Natural killer cell (primary cell): Measurements from ENCODE around the gene RARG. TPM values are rescaled to one million over a fixed set of nuclear protein-coding genes. Genes with fewer than 3 reads are reported as not detected.
A peak's percentile ranks its signal among the peaks of the same experiment; 100 is the strongest.

Source experiments
- ATAC-seq, 3 donors: fragments of 150-1000 bp in 2 of 3; fragments of 200-7000 bp in 1 of 3; cut with Tn5 transposase; 1 replicate in 1 of 3; 2 replicates in 2 of 3; pipeline ENCODE4 v1.10.0; 2021; ENCODE audit warnings: mild to moderate bottlenecking in 2 of 3, moderate library complexity in 2 of 3
- DNase-seq, 2 donors: peaks; one replicate each; pipeline versions ENCODE4 v3.0.0 to v3.0.0-alpha.2; 2013 to 2021; ENCODE audit warnings: mixed read lengths in 1 of 2
- H3K27ac ChIP-seq: one replicate; pipeline ENCODE4 v1.5.1; 2013; ENCODE audit warnings: mild to moderate bottlenecking, low read length
- H3K27me3 ChIP-seq: one replicate; pipeline ENCODE4 v1.6.1; 2013; ENCODE audit warnings: low read length; ENCODE audit not compliant: control insufficient read depth, insufficient read depth
- H3K36me3 ChIP-seq: one replicate; pipeline ENCODE4 v1.6.1; 2013; ENCODE audit warnings: low read length; ENCODE audit not compliant: control insufficient read depth, insufficient read depth
- H3K4me1 ChIP-seq: one replicate; pipeline ENCODE4 v1.6.1; 2013; ENCODE audit warnings: low read length; ENCODE audit not compliant: control insufficient read depth, insufficient read depth
- H3K4me3 ChIP-seq: one replicate; pipeline ENCODE4 v1.5.1; 2013; ENCODE audit warnings: low read length
- H3K9me3 ChIP-seq: one replicate; pipeline ENCODE4 v1.6.1; 2013; ENCODE audit warnings: low read length; ENCODE audit not compliant: control insufficient read depth, insufficient read depth
- H3K27ac Mint-ChIP-seq, 2 donors: one replicate each; pipeline ENCODE4 v1.8.0; 2022; ENCODE audit warnings: mild to moderate bottlenecking in 2 of 2, mixed read lengths in 2 of 2, moderate library complexity in 1 of 2
- H3K27me3 Mint-ChIP-seq, 2 donors: one replicate each; pipeline ENCODE4 v1.8.0; 2022; ENCODE audit warnings: low read depth in 2 of 2, mixed read lengths in 2 of 2
- H3K36me3 Mint-ChIP-seq: one replicate; pipeline ENCODE4 v1.8.0; 2022; ENCODE audit warnings: mixed read lengths
- H3K4me1 Mint-ChIP-seq, 2 donors: one replicate each; pipeline ENCODE4 v1.8.0; 2022; ENCODE audit warnings: mixed read lengths in 2 of 2
- H3K4me3 Mint-ChIP-seq: one replicate; pipeline ENCODE4 v1.8.0; 2022; ENCODE audit warnings: mild to moderate bottlenecking, moderate library complexity, mixed read lengths
- H3K9me3 Mint-ChIP-seq, 2 donors: one replicate each; pipeline ENCODE4 v1.8.0; 2022; ENCODE audit warnings: mixed read lengths in 2 of 2
- WGBS: methylation state at CpG from one replicate; pipeline ENCODE4 v1.1.7; 2013; ENCODE audit warnings: missing lambda C conversion rate; ENCODE audit not compliant: insufficient coverage; 5-methylcytosine and 5-hydroxymethylcytosine counted together
- intact Hi-C: fragments of 100-400 bp; cut with micrococcal nuclease; formaldehyde crosslinking; loops from one replicate; pipeline ENCODE4 v1.14.2; 2022
- total RNA-seq, 4 donors: library from RNA; stranded (reverse); fragments of 120-200 nt in 1 of 4; gene quantifications; one replicate each; pipeline versions ENCODE4 v1.2.3 to v1.2.4, GENCODE V29; 2013 to 2022
- TF ChIP-seq, protein P1 (sequence below): fragments of 200-600 bp; IDR thresholded peaks from one replicate; pipeline ENCODE4 v1.8.0; 2022; ENCODE audit warnings: antibody characterized with exemption

The RARG gene
- total RNA-seq, 3 donors from 2014 or later (not counting 1 experiment from before 2014, with no cell fraction given) = 24.0 to 30.6 (median 27.5) TPM

GRCh38 chr12:53215497-53215896, 16.5 kb downstream of the RARG start:
- DNase-seq (no peak), ATAC-seq (no peak)
- Mint-ChIP-seq H3K9me3 (no peaks in the 10 kb centered on the region), H3K27ac (peak overlapping the region; percentile 94 to 99), H3K27me3 (no peaks in the 10 kb centered on the region), H3K4me3 (no peak overlapping the region), H3K36me3 (no peaks in the 10 kb centered on the region), H3K4me1 (peaks cover 61 to 79% of the 10 kb centered on the region in 2 donors)
- Histone ChIP-seq H3K4me3 (no peak overlapping the region), H3K4me1 (peaks cover 56% of the 10 kb centered on the region), H3K36me3 (peaks cover 39% of the 10 kb centered on the region), H3K27ac (peak overlapping the region; percentile 85), H3K27me3 (no peaks in the 10 kb centered on the region), H3K9me3 (no peaks in the 10 kb centered on the region)
- TF ChIP-seq, protein P1, sequence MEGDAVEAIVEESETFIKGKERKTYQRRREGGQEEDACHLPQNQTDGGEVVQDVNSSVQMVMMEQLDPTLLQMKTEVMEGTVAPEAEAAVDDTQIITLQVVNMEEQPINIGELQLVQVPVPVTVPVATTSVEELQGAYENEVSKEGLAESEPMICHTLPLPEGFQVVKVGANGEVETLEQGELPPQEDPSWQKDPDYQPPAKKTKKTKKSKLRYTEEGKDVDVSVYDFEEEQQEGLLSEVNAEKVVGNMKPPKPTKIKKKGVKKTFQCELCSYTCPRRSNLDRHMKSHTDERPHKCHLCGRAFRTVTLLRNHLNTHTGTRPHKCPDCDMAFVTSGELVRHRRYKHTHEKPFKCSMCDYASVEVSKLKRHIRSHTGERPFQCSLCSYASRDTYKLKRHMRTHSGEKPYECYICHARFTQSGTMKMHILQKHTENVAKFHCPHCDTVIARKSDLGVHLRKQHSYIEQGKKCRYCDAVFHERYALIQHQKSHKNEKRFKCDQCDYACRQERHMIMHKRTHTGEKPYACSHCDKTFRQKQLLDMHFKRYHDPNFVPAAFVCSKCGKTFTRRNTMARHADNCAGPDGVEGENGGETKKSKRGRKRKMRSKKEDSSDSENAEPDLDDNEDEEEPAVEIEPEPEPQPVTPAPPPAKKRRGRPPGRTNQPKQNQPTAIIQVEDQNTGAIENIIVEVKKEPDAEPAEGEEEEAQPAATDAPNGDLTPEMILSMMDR = no peak
- intact Hi-C loops = no loop called here
- 93% methylated on average over 7 of the region's 8 CpGs for WGBS

DNA sequence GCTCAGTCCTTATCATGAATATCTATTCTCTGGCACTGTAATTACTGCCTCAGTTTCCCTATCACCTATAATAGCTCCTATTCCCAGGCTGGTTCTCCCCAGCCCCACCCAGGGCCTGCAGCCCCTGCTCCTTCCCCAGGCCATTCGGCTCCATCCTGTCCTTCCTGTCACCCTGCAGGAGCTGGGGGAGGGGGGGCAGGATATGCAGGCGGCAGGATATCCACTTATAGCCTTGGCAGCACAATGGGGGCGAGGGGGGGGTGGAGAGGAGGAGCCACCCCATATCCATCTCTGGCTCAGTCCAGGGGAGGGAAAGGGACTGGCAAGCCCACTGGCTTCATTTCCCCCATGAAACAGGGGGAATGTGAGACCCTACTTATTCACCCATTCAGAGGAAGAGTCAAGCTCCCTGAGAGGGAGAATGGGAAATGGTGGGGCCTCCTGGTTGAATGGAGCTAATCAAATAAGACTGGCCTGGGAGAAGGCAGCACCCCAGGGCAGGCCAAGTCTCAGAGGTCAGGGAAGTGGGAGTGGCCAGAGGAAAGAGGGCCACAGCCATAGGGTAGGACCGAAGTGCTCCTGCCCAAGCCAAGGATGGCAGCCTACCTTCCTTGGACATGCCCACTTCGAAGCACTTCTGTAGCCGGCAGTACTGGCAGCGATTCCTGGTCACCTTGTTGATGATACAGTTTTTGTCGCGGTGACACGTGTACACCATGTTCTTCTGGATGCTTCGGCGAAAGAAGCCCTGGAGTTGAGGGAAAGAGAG, 17.1 kb downstream of the RARG start:
- Histone ChIP-seq H3K4me3 (no peak overlapping the region), H3K36me3 (peaks cover 42% of the 10 kb centered on the region), H3K4me1 (peaks cover 62% of the 10 kb centered on the region), H3K27me3 (no peaks in the 10 kb centered on the region), H3K27ac (no peak overlapping the region), H3K9me3 (no peaks in the 10 kb centered on the region)
- intact Hi-C loops = no loop called here
- Mint-ChIP-seq H3K9me3 (no peaks in the 10 kb centered on the region), H3K4me1 (peaks cover 61 to 78% of the 10 kb centered on the region in 2 donors), H3K27me3 (no peaks in the 10 kb centered on the region), H3K36me3 (no peaks in the 10 kb centered on the region), H3K4me3 (no peak overlapping the region), H3K27ac (peak overlapping the region in 1 of 2 donors; percentile 99)
- DNase-seq = no peak
- TF ChIP-seq, protein P1 = no peak
- no peak for ATAC-seq
- WGBS = 98% methylated on average over 9 of the region's 12 CpGs

GRCh38 chr12:53214221-53214620, 17.8 kb downstream of the RARG start:
- peaks cover 42% of the 10 kb centered on the region for H3K36me3 ChIP-seq
- no peak overlapping the region for H3K4me3 ChIP-seq
- Mint-ChIP-seq H3K36me3 (no peaks in the 10 kb centered on the region), H3K27me3 (no peaks in the 10 kb centered on the region), H3K4me3 (no peak overlapping the region), H3K4me1 (peaks cover 58 to 78% of the 10 kb centered on the region in 2 donors), H3K9me3 (no peaks in the 10 kb centered on the region), H3K27ac (peak overlapping the region in 1 of 2 donors; percentile 82)
- no peak overlapping the region for H3K27ac ChIP-seq
- ATAC-seq = no peak
- 91% methylated on average over 5 of the region's 5 CpGs for WGBS
- H3K9me3 ChIP-seq = no peaks in the 10 kb centered on the region
- H3K27me3 ChIP-seq = no peaks in the 10 kb centered on the region
- peaks cover 63% of the 10 kb centered on the region for H3K4me1 ChIP-seq
- TF ChIP-seq, protein P1 = no peak
- intact Hi-C loops = no loop called here
- no peak for DNase-seq
